ENCODE results near the gene RAB6B. TPM values are rescaled to one million over a fixed set of nuclear protein-coding genes. Genes with fewer than 3 reads are reported as not detected.

RAB6B gene
- total RNA-seq, 3 donors from 2014 or later = 1.8 to 3.9 (median 3.4) TPM

DNA sequence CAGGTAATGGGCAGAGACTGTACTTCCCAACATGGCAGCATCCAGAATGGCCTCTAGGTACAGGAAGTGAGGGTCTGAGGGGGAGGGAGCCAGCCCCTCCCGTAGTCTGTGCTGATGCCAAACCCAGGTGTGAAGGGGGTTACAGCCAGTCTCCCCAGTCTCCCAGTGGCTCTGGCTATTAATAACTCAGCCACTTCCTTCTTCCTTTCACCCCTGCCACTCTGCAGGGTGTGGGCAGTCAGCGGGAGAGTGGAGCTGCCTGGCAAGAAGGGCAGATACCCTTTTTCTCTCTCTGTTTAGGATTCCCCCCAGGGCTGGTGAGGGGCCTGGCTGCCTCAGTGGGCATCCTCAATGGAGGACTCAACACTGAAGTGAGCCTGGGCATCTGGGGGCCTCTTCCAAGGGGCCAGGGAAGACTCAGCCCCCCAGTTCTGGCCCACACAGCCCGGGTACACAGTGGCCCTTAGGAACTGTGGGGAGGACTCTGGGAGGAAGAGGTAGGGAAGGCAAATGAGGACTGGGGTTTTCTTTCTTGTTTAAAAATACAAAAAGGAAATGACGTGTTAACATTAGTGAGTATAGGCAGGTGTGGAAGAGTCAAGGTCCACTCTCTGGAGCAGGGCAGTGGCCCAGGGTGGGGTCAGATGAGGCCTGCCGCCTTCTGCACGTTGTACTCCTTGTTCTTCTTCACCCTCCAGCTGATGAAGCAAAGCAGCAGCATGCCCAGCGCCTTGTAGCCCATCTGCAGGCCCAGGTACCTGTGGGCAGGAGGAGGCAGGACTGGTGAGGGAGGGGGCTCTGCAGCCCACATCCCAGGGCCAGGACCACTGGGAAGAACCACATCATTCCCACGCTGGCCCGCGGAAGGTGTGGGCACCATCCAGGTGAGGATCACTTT, 38.6 kb upstream of the RAB6B start:
- no peaks in the 10 kb centered on the region for H3K36me3 ChIP-seq
- DNase-seq (ENCODE audit: low spot score in 2 of 2) = no peak

DNA sequence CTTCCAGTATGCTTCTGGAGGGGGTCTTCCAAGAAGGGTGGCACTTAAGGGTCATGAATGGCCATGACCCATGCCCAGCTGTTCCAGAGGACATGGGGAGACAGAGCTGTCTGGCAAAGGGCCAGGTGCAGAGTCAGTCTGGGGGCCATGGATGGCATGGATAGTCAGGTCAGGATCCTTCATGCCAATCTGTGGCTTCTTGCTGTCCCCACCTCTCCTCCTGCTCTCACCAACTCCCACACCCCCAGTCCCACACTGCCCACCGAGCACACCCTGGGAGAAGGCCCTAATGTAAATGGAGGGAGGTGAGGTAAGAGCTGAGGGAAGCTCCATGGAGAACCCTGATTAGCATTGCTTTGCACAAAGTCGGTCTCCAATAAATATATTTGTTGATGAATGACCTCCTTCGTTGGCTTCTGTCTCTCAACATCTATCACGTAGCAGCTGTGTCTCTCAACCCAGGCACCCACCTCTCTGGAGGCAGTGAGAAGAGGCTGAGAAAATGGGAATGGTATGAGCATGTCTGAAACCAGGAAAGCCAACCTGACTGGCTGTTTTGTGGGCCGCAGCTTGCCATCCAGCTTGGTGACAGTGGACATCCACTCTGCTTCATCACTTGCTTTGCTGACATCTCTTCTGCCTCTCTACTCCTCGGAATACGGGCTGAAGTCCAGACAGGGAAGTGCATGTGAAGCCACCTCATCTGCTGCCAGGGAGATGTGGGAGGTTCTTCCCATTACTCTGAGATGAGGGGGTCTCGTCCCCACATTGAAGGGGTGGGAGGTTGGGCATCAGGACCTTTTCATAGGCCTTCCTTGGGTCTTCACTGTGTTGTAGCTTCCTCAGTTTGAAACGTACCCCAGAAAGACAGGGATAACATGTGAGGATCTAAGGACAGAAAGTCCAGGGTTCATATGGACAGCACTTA, 37.7 kb upstream of the RAB6B start:
- no peak overlapping the region for H3K4me3 ChIP-seq
- TF ChIP-seq, protein P1, sequence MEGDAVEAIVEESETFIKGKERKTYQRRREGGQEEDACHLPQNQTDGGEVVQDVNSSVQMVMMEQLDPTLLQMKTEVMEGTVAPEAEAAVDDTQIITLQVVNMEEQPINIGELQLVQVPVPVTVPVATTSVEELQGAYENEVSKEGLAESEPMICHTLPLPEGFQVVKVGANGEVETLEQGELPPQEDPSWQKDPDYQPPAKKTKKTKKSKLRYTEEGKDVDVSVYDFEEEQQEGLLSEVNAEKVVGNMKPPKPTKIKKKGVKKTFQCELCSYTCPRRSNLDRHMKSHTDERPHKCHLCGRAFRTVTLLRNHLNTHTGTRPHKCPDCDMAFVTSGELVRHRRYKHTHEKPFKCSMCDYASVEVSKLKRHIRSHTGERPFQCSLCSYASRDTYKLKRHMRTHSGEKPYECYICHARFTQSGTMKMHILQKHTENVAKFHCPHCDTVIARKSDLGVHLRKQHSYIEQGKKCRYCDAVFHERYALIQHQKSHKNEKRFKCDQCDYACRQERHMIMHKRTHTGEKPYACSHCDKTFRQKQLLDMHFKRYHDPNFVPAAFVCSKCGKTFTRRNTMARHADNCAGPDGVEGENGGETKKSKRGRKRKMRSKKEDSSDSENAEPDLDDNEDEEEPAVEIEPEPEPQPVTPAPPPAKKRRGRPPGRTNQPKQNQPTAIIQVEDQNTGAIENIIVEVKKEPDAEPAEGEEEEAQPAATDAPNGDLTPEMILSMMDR (IDR thresholded peaks at IDR 0.05) = no peak
- no peak for TF ChIP-seq POLR2AphosphoS5 (IDR thresholded peaks at IDR 0.05)
- TF ChIP-seq POLR2A (IDR thresholded peaks at IDR 0.05) = no peak
- H3K4me1 ChIP-seq = no peaks in the 10 kb centered on the region
- H3K9me3 ChIP-seq = no peaks in the 10 kb centered on the region
- DNase-seq (ENCODE audit: low spot score in 2 of 2) = no peak
- intact Hi-C loops (cut with DNase I; ENCODE audit: low total_unique reads) = no loop called here
- no peaks in the 10 kb centered on the region for H3K36me3 ChIP-seq
- H3K27ac ChIP-seq = no peak overlapping the region
- no peaks in the 10 kb centered on the region for H3K27me3 ChIP-seq

More for the DNA sequence above, 38.6 kb upstream of the RAB6B start:
- H3K27ac ChIP-seq = peak overlapping the region in 1 of 2 donors; percentile 59
- H3K27me3 ChIP-seq = no peaks in the 10 kb centered on the region
- no peak overlapping the region for H3K4me3 ChIP-seq
- H3K4me1 ChIP-seq = no peaks in the 10 kb centered on the region
- intact Hi-C loops (cut with DNase I; ENCODE audit: low total_unique reads) = no loop called here
- no peaks in the 10 kb centered on the region for H3K9me3 ChIP-seq
- no peak for TF ChIP-seq POLR2AphosphoS5 (IDR thresholded peaks at IDR 0.05)
- no peak for TF ChIP-seq POLR2A (IDR thresholded peaks at IDR 0.05)
- TF ChIP-seq, protein P1 (IDR thresholded peaks at IDR 0.05) = no peak

DNA sequence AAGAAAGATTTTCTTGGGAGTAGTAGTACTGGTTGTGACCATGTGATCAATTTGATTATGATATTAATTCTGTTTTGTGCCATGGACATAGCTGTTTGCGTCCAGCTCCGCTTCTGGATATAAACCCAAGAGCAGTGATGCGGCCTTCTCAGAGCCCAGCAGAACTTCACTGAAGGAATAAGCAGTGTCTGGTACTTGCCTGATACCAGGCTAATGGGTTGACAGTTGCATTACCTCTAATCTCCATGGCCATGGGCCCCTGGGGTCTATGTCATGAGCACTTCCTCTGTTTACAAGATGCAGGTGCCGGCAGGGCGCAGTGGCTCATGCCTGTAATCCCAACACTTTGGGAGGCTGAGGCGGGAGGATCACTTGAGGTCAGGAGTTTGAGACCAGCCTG, 36.3 kb upstream of the RAB6B start:
- no peak overlapping the region for H3K4me3 ChIP-seq

DNA sequence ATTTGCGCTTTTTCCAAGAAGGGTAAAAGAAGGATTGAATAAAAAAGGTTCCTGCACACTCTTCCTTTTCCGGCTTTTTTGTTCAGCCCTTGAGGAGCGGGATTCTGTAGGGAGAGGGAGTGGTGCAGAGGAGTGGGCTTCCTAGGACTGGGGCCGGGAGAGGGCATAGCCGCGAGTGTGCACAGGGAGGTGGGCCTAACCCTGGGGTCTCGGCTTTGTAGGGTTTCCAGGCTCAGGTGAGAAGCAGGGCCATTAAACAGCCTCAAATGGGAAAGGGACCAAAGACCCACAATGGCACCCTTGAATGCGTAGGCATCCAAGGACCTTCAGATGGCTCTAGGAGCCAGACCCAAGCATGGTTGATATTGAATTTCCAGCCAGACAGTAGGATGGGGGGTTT, 35.4 kb upstream of the RAB6B start:
- H3K4me3 ChIP-seq = no peak overlapping the region
- no peak for DNase-seq (ENCODE audit: low spot score in 2 of 2)
- intact Hi-C loops (cut with DNase I; ENCODE audit: low total_unique reads) = no loop called here
- TF ChIP-seq, protein P1 (IDR thresholded peaks at IDR 0.05) = no peak
- peaks cover 0 to 5% of the 10 kb centered on the region in 2 donors for H3K4me1 ChIP-seq
- H3K9me3 ChIP-seq = no peaks in the 10 kb centered on the region
- H3K36me3 ChIP-seq = no peaks in the 10 kb centered on the region
- no peaks in the 10 kb centered on the region for H3K27me3 ChIP-seq
- no peak overlapping the region for H3K27ac ChIP-seq

More for the DNA sequence above, 36.3 kb upstream of the RAB6B start:
- no peak for DNase-seq (ENCODE audit: low spot score in 2 of 2)
- H3K27me3 ChIP-seq = no peaks in the 10 kb centered on the region
- no peaks in the 10 kb centered on the region for H3K36me3 ChIP-seq
- no peaks in the 10 kb centered on the region for H3K9me3 ChIP-seq
- peaks cover 0 to 5% of the 10 kb centered on the region in 2 donors for H3K4me1 ChIP-seq
- no peak for TF ChIP-seq POLR2A (IDR thresholded peaks at IDR 0.05)
- no peak for TF ChIP-seq POLR2AphosphoS5 (IDR thresholded peaks at IDR 0.05)
- TF ChIP-seq, protein P1 (IDR thresholded peaks at IDR 0.05) = no peak
- intact Hi-C loops (cut with DNase I; ENCODE audit: low total_unique reads) = no loop called here
- H3K27ac ChIP-seq = no peak overlapping the region

Data from breast epithelium (tissue), 4 donors.